ENCODE results near the gene CAST. TPM values are rescaled to one million over a fixed set of nuclear protein-coding genes. Genes with fewer than 3 reads are reported as not detected.

The CAST gene
- total RNA-seq, 5 donors from 2014 or later (not counting 1 experiment from before 2014, with no cell fraction given): 166 to 238 (median 191) TPM

- Histone ChIP-seq H3K4me1 (ENCODE audit: control insufficient read depth in 1 of 2, extremely low read depth in 1 of 2, insufficient read depth in 2 of 2, low read length in 2 of 2) (peaks cover 4 to 9% of the 10 kb centered on the region in 2 experiments), H3K4me3 (ENCODE audit: control insufficient read depth in 1 of 2, extremely low read depth in 1 of 2, low read length in 1 of 2) (no peak overlapping the region), H3K9me3 (no peaks in the 10 kb centered on the region), H3K36me3 (ENCODE audit: control insufficient read depth in 2 of 2, extremely low read depth in 1 of 2, insufficient read depth in 1 of 2, low read length in 1 of 2) (peaks cover 0 to 3% of the 10 kb centered on the region in 2 donors), H3K27me3 (replicated peaks in 1 of 2; ENCODE audit: control insufficient read depth in 2 of 2, extremely low read depth in 1 of 2, insufficient read depth in 2 of 2, low read length in 1 of 2) (no peaks in the 10 kb centered on the region), H3K27ac (ENCODE audit: low read length) (no peak overlapping the region)
- ChIA-PET CTCF (no interaction called here), POLR2A (interaction anchor here in 1 of 2 donors (0.6 kb wide), 1 partner anchor 843 kb away, joined by 3 read pairs; no protein-coding TSS in a partner anchor)
- no peaks in the 10 kb centered on the region for H3K9me3 Mint-ChIP-seq
- H3K4me1 Mint-ChIP-seq: peaks cover 63 to 78% (median 70%) of the 10 kb centered on the region in 3 donors
- WGBS (ENCODE audit: insufficient coverage): no CpG with 5 or more reads among the region's 2 CpGs
- no peak overlapping the region for H3K4me3 Mint-ChIP-seq
- DNase-seq (no peak), ATAC-seq (replicated peaks in 1 of 4) (no peak)
- H3K36me3 Mint-ChIP-seq: peaks cover 13% of the 10 kb centered on the region
- no peak overlapping the region for H3K27ac Mint-ChIP-seq
- no peaks in the 10 kb centered on the region for H3K27me3 Mint-ChIP-seq
Measured at GRCh38 chr5:96712100-96712746, 50.0 kb downstream of the CAST start.

- no peak overlapping the region for H3K4me3 Mint-ChIP-seq
- ChIA-PET POLR2A (interaction anchor here (0.6 to 5.4 kb wide), 11 partner anchors 9 to 1107 kb away, joined by 3 to 120 read pairs (median 6); partner anchors contain the start of genes CAST (in 1 of the 2) and ERAP2 (in 1 of the 2)), CTCF (interaction anchor here in 1 of 2 donors (0.7 to 2.5 kb wide), 5 partner anchors 9 to 38 kb away, joined by 3 to 23 read pairs (median 4); no protein-coding TSS in a partner anchor)
- Histone ChIP-seq H3K27ac (ENCODE audit: low read length) (peak overlapping the region; percentile 64), H3K9me3 (no peaks in the 10 kb centered on the region), H3K36me3 (ENCODE audit: control insufficient read depth in 2 of 2, extremely low read depth in 1 of 2, insufficient read depth in 1 of 2, low read length in 1 of 2) (no peaks in the 10 kb centered on the region), H3K27me3 (replicated peaks in 1 of 2; ENCODE audit: control insufficient read depth in 2 of 2, extremely low read depth in 1 of 2, insufficient read depth in 2 of 2, low read length in 1 of 2) (no peaks in the 10 kb centered on the region), H3K4me1 (ENCODE audit: control insufficient read depth in 1 of 2, extremely low read depth in 1 of 2, insufficient read depth in 2 of 2, low read length in 2 of 2) (peaks cover 9% of the 10 kb centered on the region in 2 experiments), H3K4me3 (ENCODE audit: control insufficient read depth in 1 of 2, extremely low read depth in 1 of 2, low read length in 1 of 2) (no peak overlapping the region)
- H3K9me3 Mint-ChIP-seq: no peaks in the 10 kb centered on the region
- ATAC-seq (replicated peaks in 1 of 4) (peak in 1 of 4 experiments; percentile 2), DNase-seq (no peak)
- peaks cover 22% of the 10 kb centered on the region for H3K36me3 Mint-ChIP-seq
- peak overlapping the region; percentile 71 to 79 for H3K27ac Mint-ChIP-seq
- peaks cover 70 to 82% (median 74%) of the 10 kb centered on the region in 3 donors for H3K4me1 Mint-ChIP-seq
- H3K27me3 Mint-ChIP-seq: no peaks in the 10 kb centered on the region
Measured at GRCh38 chr5:96714450-96714849, 52.3 kb downstream of the CAST start.

DNA sequence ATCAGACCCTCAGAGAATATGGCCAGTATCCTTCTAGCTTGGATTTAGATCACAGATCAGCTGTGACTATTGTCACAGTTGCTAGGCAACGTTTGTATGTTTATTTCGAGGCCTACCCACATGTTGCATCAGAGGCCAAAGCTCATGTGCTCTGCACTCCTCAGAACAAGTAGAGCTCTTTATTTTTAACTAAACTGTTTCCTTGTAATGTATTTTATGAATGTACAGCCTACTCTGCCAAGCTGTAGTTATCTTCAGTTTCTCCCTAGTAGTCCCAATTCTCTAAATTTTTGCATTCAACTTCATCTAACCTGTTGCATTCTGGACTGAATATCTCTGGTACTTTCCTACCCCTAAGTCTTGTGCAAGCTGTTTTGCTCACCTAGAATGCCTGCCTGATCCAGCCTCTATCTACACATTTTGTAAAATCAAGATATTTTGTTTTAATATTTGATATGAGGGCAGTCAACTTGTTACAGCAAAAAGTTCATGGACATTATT lies 52.8 kb downstream of the CAST start:
- CTCF ChIA-PET: interaction anchor here in 1 of 2 donors (0.7 to 2.5 kb wide), 6 partner anchors 8 to 38 kb away, joined by 3 to 23 read pairs (median 4); no protein-coding TSS in a partner anchor
- Mint-ChIP-seq H3K27ac (peak overlapping the region; percentile 71 to 79), H3K27me3 (no peaks in the 10 kb centered on the region), H3K36me3 (peaks cover 22% of the 10 kb centered on the region), H3K4me1 (peaks cover 65 to 83% (median 78%) of the 10 kb centered on the region in 3 donors), H3K4me3 (no peak overlapping the region), H3K9me3 (no peaks in the 10 kb centered on the region)
- ATAC-seq (replicated peaks in 1 of 4) (peak; percentile 57 to 77 (median 68)), DNase-seq (peak in 31 of 35 experiments; percentile 15 to 76 (median 39))
- no peaks in the 10 kb centered on the region for H3K36me3 ChIP-seq (ENCODE audit: control insufficient read depth in 2 of 2, extremely low read depth in 1 of 2, insufficient read depth in 1 of 2, low read length in 1 of 2)
- 71% methylated on average over 1 of the region's 2 CpGs for WGBS (ENCODE audit: insufficient coverage)
- H3K4me3 ChIP-seq (ENCODE audit: control insufficient read depth in 1 of 2, extremely low read depth in 1 of 2, low read length in 1 of 2): no peak overlapping the region
- H3K27ac ChIP-seq (ENCODE audit: low read length): peak overlapping the region; percentile 64
- POLR2A ChIA-PET: interaction anchor here (0.5 to 5.4 kb wide), 11 partner anchors 9 to 161 kb away, joined by 3 to 120 read pairs (median 4); partner anchors contain the start of genes CAST (in 1 of the 2) and ERAP2 (in 1 of the 2)
- no peaks in the 10 kb centered on the region for H3K9me3 ChIP-seq
- H3K27me3 ChIP-seq (replicated peaks in 1 of 2; ENCODE audit: control insufficient read depth in 2 of 2, extremely low read depth in 1 of 2, insufficient read depth in 2 of 2, low read length in 1 of 2): no peaks in the 10 kb centered on the region
- peaks cover 9% of the 10 kb centered on the region in 2 experiments for H3K4me1 ChIP-seq (ENCODE audit: control insufficient read depth in 1 of 2, extremely low read depth in 1 of 2, insufficient read depth in 2 of 2, low read length in 2 of 2)

GRCh38 chr5:96716007-96716406 lies 53.8 kb downstream of the CAST start:
- peak in 7 of 35 experiments; percentile 3 to 56 (median 18) for DNase-seq

DNA sequence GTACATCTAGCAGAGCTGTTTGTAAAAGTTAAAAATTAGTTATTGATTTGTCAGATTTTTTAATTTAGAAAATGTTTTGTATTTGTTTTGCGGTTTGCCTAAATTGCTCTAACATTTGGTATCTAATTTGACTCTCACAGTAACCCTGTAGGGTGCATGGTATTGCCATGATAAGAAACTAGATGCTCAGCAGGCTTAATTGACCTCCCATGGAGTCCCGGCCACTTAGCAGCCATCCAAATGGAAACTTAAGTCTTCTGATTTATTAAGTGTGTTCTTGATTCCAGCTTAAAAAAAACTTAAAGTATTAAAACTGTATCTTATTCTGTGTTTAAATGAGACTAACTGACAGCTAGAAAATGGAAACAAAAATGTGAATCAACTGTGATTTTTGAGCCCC lies 54.5 kb downstream of the CAST start:
- ATAC-seq (replicated peaks in 1 of 4): no peak
- H3K27me3 ChIP-seq (replicated peaks in 1 of 2; ENCODE audit: control insufficient read depth in 2 of 2, extremely low read depth in 1 of 2, insufficient read depth in 2 of 2, low read length in 1 of 2): no peaks in the 10 kb centered on the region
- Mint-ChIP-seq H3K27ac (no peak overlapping the region), H3K9me3 (no peaks in the 10 kb centered on the region), H3K36me3 (peaks cover 22% of the 10 kb centered on the region), H3K4me1 (peaks cover 61 to 89% (median 76%) of the 10 kb centered on the region in 3 donors), H3K4me3 (no peak overlapping the region), H3K27me3 (no peaks in the 10 kb centered on the region)
- WGBS (ENCODE audit: insufficient coverage): no CpG with 5 or more reads among the region's 2 CpGs
- H3K36me3 ChIP-seq (ENCODE audit: control insufficient read depth in 2 of 2, extremely low read depth in 1 of 2, insufficient read depth in 1 of 2, low read length in 1 of 2): no peaks in the 10 kb centered on the region
- peaks cover 9% of the 10 kb centered on the region in 2 experiments for H3K4me1 ChIP-seq (ENCODE audit: control insufficient read depth in 1 of 2, extremely low read depth in 1 of 2, insufficient read depth in 2 of 2, low read length in 2 of 2)
- ChIA-PET CTCF (interaction anchor here in 1 of 2 donors (1.1 to 1.3 kb wide), 3 partner anchors 9 to 103 kb away, joined by 3 to 4 read pairs (median 4); no protein-coding TSS in a partner anchor), POLR2A (interaction anchor here (0.6 to 5.4 kb wide), 4 partner anchors 13 to 1106 kb away, joined by 3 to 120 read pairs (median 4); no protein-coding TSS in a partner anchor)
- H3K9me3 ChIP-seq: no peaks in the 10 kb centered on the region
- peak overlapping the region; percentile 28 for H3K27ac ChIP-seq (ENCODE audit: low read length)
- H3K4me3 ChIP-seq (ENCODE audit: control insufficient read depth in 1 of 2, extremely low read depth in 1 of 2, low read length in 1 of 2): no peak overlapping the region
- no peak for DNase-seq

More at GRCh38 chr5:96716007-96716406, 53.8 kb downstream of the CAST start:
- ChIA-PET CTCF (interaction anchor here in 1 of 2 donors (1.1 to 2.5 kb wide), 3 partner anchors 9 to 102 kb away, joined by 3 to 23 read pairs (median 3); no protein-coding TSS in a partner anchor), POLR2A (interaction anchor here (0.5 to 5.4 kb wide), 3 partner anchors 13 to 227 kb away, joined by 3 to 120 read pairs (median 21); no protein-coding TSS in a partner anchor)
- Mint-ChIP-seq H3K36me3 (peaks cover 22% of the 10 kb centered on the region), H3K4me3 (peak overlapping the region in 1 of 3 donors; percentile 18), H3K4me1 (peaks cover 61 to 86% (median 79%) of the 10 kb centered on the region in 3 donors), H3K9me3 (no peaks in the 10 kb centered on the region), H3K27ac (peak overlapping the region; percentile 29 to 71), H3K27me3 (no peaks in the 10 kb centered on the region)
- peak; percentile 25 to 71 (median 54) for ATAC-seq (replicated peaks in 1 of 4)
- peaks cover 9% of the 10 kb centered on the region in 2 experiments for H3K4me1 ChIP-seq (ENCODE audit: control insufficient read depth in 1 of 2, extremely low read depth in 1 of 2, insufficient read depth in 2 of 2, low read length in 2 of 2)
- peak overlapping the region; percentile 64 for H3K27ac ChIP-seq (ENCODE audit: low read length)
- 92% methylated on average over 2 of the region's 5 CpGs for WGBS (ENCODE audit: insufficient coverage)
- H3K27me3 ChIP-seq (replicated peaks in 1 of 2; ENCODE audit: control insufficient read depth in 2 of 2, extremely low read depth in 1 of 2, insufficient read depth in 2 of 2, low read length in 1 of 2): no peaks in the 10 kb centered on the region
- H3K4me3 ChIP-seq (ENCODE audit: control insufficient read depth in 1 of 2, extremely low read depth in 1 of 2, low read length in 1 of 2): no peak overlapping the region
- no peaks in the 10 kb centered on the region for H3K9me3 ChIP-seq
- H3K36me3 ChIP-seq (ENCODE audit: control insufficient read depth in 2 of 2, extremely low read depth in 1 of 2, insufficient read depth in 1 of 2, low read length in 1 of 2): no peaks in the 10 kb centered on the region

DNA sequence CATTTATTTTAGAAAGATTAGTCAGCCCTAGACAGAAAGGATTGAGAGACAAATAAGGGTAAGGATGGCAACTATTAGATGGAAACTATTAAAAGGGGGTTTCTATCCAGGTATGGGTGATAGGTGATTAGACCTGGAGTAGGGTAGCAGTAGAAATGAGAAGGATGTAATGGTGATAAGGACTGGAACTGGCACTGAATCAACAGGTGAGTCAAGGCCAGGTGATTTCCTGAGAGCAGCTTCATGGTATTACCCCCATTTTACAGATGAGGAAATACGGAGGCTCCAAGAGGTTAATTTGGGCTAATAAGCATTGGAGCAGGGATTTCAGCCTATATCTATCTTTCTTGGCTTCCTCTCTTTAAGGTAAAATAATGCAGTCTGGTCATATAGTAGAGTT lies 55.7 kb downstream of the CAST start:
- no CpG with 5 or more reads among the region's 1 CpG for WGBS (ENCODE audit: insufficient coverage)
- Histone ChIP-seq H3K36me3 (ENCODE audit: control insufficient read depth in 2 of 2, extremely low read depth in 1 of 2, insufficient read depth in 1 of 2, low read length in 1 of 2) (no peaks in the 10 kb centered on the region), H3K27me3 (replicated peaks in 1 of 2; ENCODE audit: control insufficient read depth in 2 of 2, extremely low read depth in 1 of 2, insufficient read depth in 2 of 2, low read length in 1 of 2) (no peaks in the 10 kb centered on the region), H3K4me1 (ENCODE audit: control insufficient read depth in 1 of 2, extremely low read depth in 1 of 2, insufficient read depth in 2 of 2, low read length in 2 of 2) (peaks cover 9% of the 10 kb centered on the region in 2 experiments), H3K4me3 (ENCODE audit: control insufficient read depth in 1 of 2, extremely low read depth in 1 of 2, low read length in 1 of 2) (no peak overlapping the region), H3K27ac (ENCODE audit: low read length) (no peak overlapping the region), H3K9me3 (no peaks in the 10 kb centered on the region)
- no peaks in the 10 kb centered on the region for H3K27me3 Mint-ChIP-seq
- ChIA-PET POLR2A (interaction anchor here in 1 of 2 donors (0.7 to 5.4 kb wide), 2 partner anchors 14 to 1095 kb away, joined by 3 to 120 read pairs; no protein-coding TSS in a partner anchor), CTCF (no interaction called here)
- ATAC-seq (replicated peaks in 1 of 4): no peak
- no peak for DNase-seq
- H3K9me3 Mint-ChIP-seq: no peaks in the 10 kb centered on the region
- peaks cover 18% of the 10 kb centered on the region for H3K36me3 Mint-ChIP-seq
- no peak overlapping the region for H3K4me3 Mint-ChIP-seq
- peaks cover 49 to 84% (median 78%) of the 10 kb centered on the region in 3 donors for H3K4me1 Mint-ChIP-seq
- no peak overlapping the region for H3K27ac Mint-ChIP-seq
